HCT116 (cell line): ENCODE data around the gene DIP2C. TPM values are rescaled to one million over a fixed set of nuclear protein-coding genes. Genes with fewer than 3 reads are reported as not detected.

Experiments
- ATAC-seq: fragments of 200-7000 bp; cut with Tn5 transposase; 2 replicates; pipeline ENCODE4 v1.9.1; 2020; ENCODE audit warnings: mild to moderate bottlenecking, moderate library complexity
- BruUV-seq: library from RNA; stranded (reverse); fragments of 400-500 nt; replicated peaks from 2 replicates; lab custom pipeline; 2021; lab: Mats Ljungman, UMichigan
- CTCF ChIA-PET: fragments of 300-600 bp; sonication (Branson Sonifier 250); formaldehyde crosslinking; loops from one replicate; lab custom pipeline; 2021; ENCODE audit warnings: antibody characterized with exemption; lab: Charles Lee
- POLR2A ChIA-PET: fragments of 300-600, 350-600 bp; sonication (Branson Sonifier 250); formaldehyde crosslinking; loops from one replicate; lab custom pipeline; 2021; ENCODE audit warnings: antibody characterized with exemption; lab: Charles Lee
- RAD21 ChIA-PET, 2 experiments: fragments of 300-600 bp; sonication (Branson Sonifier 250); formaldehyde crosslinking; loops; one replicate each; lab custom pipeline; 2023; ENCODE audit warnings: low total read pairs in 2 of 2; ENCODE audit not compliant: uncharacterized antibody in 2 of 2, unreplicated experiment in 2 of 2, low non-redundant PET in 1 of 2; lab: Charles Lee
- DNase-seq: peaks from one replicate; pipeline ENCODE4 v3.0.0-alpha.2; 2010; ENCODE audit warnings: low read depth, low spot score
- H2AFZ ChIP-seq: fragments of 200-600 bp; shearing (Covaris generic), sonication (generic); 2 replicates; pipeline ENCODE4 v1.6.1; 2017; ENCODE audit warnings: low read depth, mixed run types, mixed read lengths, antibody characterized with exemption, low read length; ENCODE audit not compliant: poor library complexity, severe bottlenecking
- H3K27ac ChIP-seq: 2 replicates; pipeline ENCODE4 v1.5.1; 2012; ENCODE audit warnings: low read depth, low read length
- H3K27me3 ChIP-seq: fragments of 200-600 bp; sonication (generic); 2 replicates; pipeline ENCODE4 v1.6.1; 2016; ENCODE audit warnings: mixed run types, low read length, mixed read lengths; ENCODE audit not compliant: insufficient read depth
- H3K36me3 ChIP-seq, 2 experiments: fragments of 200-500 bp in 1 of 2; fragments of 200-600 bp in 1 of 2; sonication (Bioruptor generic) in 1 of 2; sonication (generic) in 1 of 2; 2 replicates each; pipeline versions ENCODE4 v1.5.1 to v1.6.1; 2014 to 2016; ENCODE audit warnings: low read length in 2 of 2, inconsistent platforms in 1 of 2, mixed read lengths in 1 of 2, mixed run types in 1 of 2; ENCODE audit not compliant: insufficient read depth in 2 of 2, control insufficient read depth in 1 of 2
- H3K4me1 ChIP-seq, 2 experiments: fragments of 200-600 bp in 1 of 2; sonication (generic) in 1 of 2; 2 replicates each; pipeline versions ENCODE4 v1.5.1 to v1.6.1; 2012 to 2017; ENCODE audit warnings: low read length in 2 of 2, inconsistent platforms in 1 of 2, mild to moderate bottlenecking in 1 of 2, mixed read lengths in 1 of 2, mixed run types in 1 of 2, moderate library complexity in 1 of 2; ENCODE audit not compliant: insufficient read depth in 2 of 2, control insufficient read depth in 1 of 2
- H3K4me2 ChIP-seq: fragments of 200-600 bp; sonication (generic); 2 replicates; pipeline ENCODE4 v1.6.1; 2017; ENCODE audit warnings: mixed run types, low read length, mixed read lengths
- H3K4me3 ChIP-seq, 2 experiments: fragments of 200-600 bp in 1 of 2; sonication (generic) in 1 of 2; replicated peaks in 1 of 2; 2 replicates each; pipeline ENCODE4 v1.5.1; 2011 to 2016; ENCODE audit warnings: low read length in 2 of 2, control low read depth in 1 of 2, low read depth in 1 of 2, mild to moderate bottlenecking in 1 of 2, mixed read lengths in 1 of 2, mixed run types in 1 of 2
- H3K79me2 ChIP-seq: fragments of 200-600 bp; sonication (generic); 2 replicates; pipeline ENCODE4 v1.6.1; 2017; ENCODE audit warnings: mild to moderate bottlenecking, mixed run types, low read length, moderate library complexity, mixed read lengths; ENCODE audit not compliant: insufficient read depth
- H3K9ac ChIP-seq: fragments of 200-600 bp; sonication (generic); 2 replicates; pipeline ENCODE4 v1.6.1; 2016; ENCODE audit warnings: low read length, mixed read lengths
- H3K9me2 ChIP-seq: fragments of 200-600 bp; sonication (generic), shearing (Covaris generic); 2 replicates; pipeline ENCODE4 v1.6.1; 2017; ENCODE audit warnings: mixed run types, mild to moderate bottlenecking, moderate library complexity; ENCODE audit not compliant: insufficient read depth
- H3K9me3 ChIP-seq, 2 experiments: fragments of 200-500 bp in 1 of 2; fragments of 200-600 bp in 1 of 2; sonication (Bioruptor generic) in 1 of 2; sonication (generic) in 1 of 2; 2 replicates each; pipeline ENCODE4 v1.6.1; 2014 to 2017; ENCODE audit warnings: low read length in 2 of 2, mixed read lengths in 2 of 2, inconsistent platforms in 1 of 2, low read depth in 1 of 2, mild to moderate bottlenecking in 1 of 2, mixed run types in 1 of 2, moderate library complexity in 1 of 2; ENCODE audit not compliant: control insufficient read depth in 1 of 2, insufficient read depth in 1 of 2
- H4K20me1 ChIP-seq: fragments of 200-600 bp; sonication (generic), shearing (Covaris generic); 2 replicates; pipeline ENCODE4 v1.6.1; 2017; ENCODE audit warnings: mixed run types, mild to moderate bottlenecking, moderate library complexity; ENCODE audit not compliant: insufficient read depth
- ATF3 ChIP-seq: IDR thresholded peaks from 2 replicates; pipeline ENCODE4 v1.6.1; 2012
- CBX3 ChIP-seq: IDR thresholded peaks from 2 replicates; pipeline ENCODE4 v1.6.1; 2012; ENCODE audit warnings: low read depth
- CEBPB ChIP-seq: IDR thresholded peaks from 2 replicates; pipeline ENCODE4 v1.6.1; 2012; ENCODE audit warnings: low read depth
- EGR1 ChIP-seq: IDR thresholded peaks from 2 replicates; pipeline ENCODE4 v1.6.1; 2012; ENCODE audit warnings: low read depth
- ELF1 ChIP-seq: IDR thresholded peaks from 2 replicates; pipeline ENCODE4 v1.6.1; 2012; ENCODE audit warnings: low read depth, borderline replicate concordance
- EZH2phosphoT487 ChIP-seq: fragments of 200-600 bp; IDR thresholded peaks from 2 replicates; pipeline ENCODE4 v1.6.1; 2018; ENCODE audit warnings: antibody characterized with exemption, borderline replicate concordance
- FOSL1 ChIP-seq: IDR thresholded peaks from 2 replicates; pipeline ENCODE4 v1.6.1; 2012; ENCODE audit warnings: low read depth
- JUND ChIP-seq: IDR thresholded peaks from 2 replicates; pipeline ENCODE4 v1.6.1; 2012
- POLR2A ChIP-seq: IDR thresholded peaks from 2 replicates; pipeline ENCODE4 v1.7.0; 2011; ENCODE audit warnings: borderline replicate concordance; ENCODE audit not compliant: insufficient read depth, insufficient read length; ENCODE audit errors: extremely low read depth
- POLR2AphosphoS5 ChIP-seq: IDR thresholded peaks from 2 replicates; pipeline ENCODE4 v1.6.1; 2011; ENCODE audit warnings: mild to moderate bottlenecking, low read depth, low read length, moderate library complexity
- RAD21 ChIP-seq: IDR thresholded peaks from 2 replicates; pipeline ENCODE4 v1.6.1; 2012; ENCODE audit warnings: low read depth, mild to moderate bottlenecking
- REST ChIP-seq: IDR thresholded peaks from 2 replicates; pipeline ENCODE4 v1.6.1; 2012; ENCODE audit warnings: low read depth
- SP1 ChIP-seq: IDR thresholded peaks from 2 replicates; pipeline ENCODE4 v1.6.1; 2012; ENCODE audit warnings: low read depth
- ZBTB33 ChIP-seq: IDR thresholded peaks from 2 replicates; pipeline ENCODE4 v1.6.1; 2011; ENCODE audit warnings: mild to moderate bottlenecking, low read length, moderate library complexity; ENCODE audit not compliant: insufficient replicate concordance; ENCODE audit errors: extremely low read depth
- ZFX ChIP-seq: fragments of 450-650 bp; IDR thresholded peaks from 2 replicates; pipeline ENCODE4 v1.6.1; 2017
- intact Hi-C: fragments of 100-400 bp; cut with micrococcal nuclease; formaldehyde crosslinking; loops from 2 replicates; pipeline ENCODE4 v1.10.0; 2022
- total RNA-seq: library from RNA; stranded (reverse); gene quantifications from one replicate; pipeline ENCODE4 v1.2.1, GENCODE V29; 2021; ENCODE audit not compliant: unreplicated experiment

DIP2C gene
- total RNA-seq, 1 experiment from 2014 or later, result 15.4 TPM

- ATAC-seq, result no peak
- RAD21 ChIA-PET, result no interaction called here
- no peaks in the 10 kb centered on the region for H3K9me3 ChIP-seq
- intact Hi-C loops, result no loop called here
- POLR2A ChIA-PET, result no interaction called here
- DNase-seq, result no peak
- H4K20me1 ChIP-seq, result no peaks in the 10 kb centered on the region
- H3K79me2 ChIP-seq, result no peaks in the 10 kb centered on the region
- H3K27ac ChIP-seq, result no peak overlapping the region
- H2AFZ ChIP-seq, result no peak overlapping the region
- H3K27me3 ChIP-seq, result no peaks in the 10 kb centered on the region
- no peaks in the 10 kb centered on the region for H3K36me3 ChIP-seq
- no peaks in the 10 kb centered on the region for H3K9me2 ChIP-seq
- TF ChIP-seq SP1 (no peak), FOSL1 (no peak), REST (no peak), POLR2AphosphoS5 (no peak), RAD21 (no peak), EGR1 (no peak), ATF3 (no peak), CEBPB (no peak), CBX3 (no peak), ELF1 (no peak), POLR2A (no peak), JUND (no peak), EZH2phosphoT487 (no peak), ZBTB33 (no peak), ZFX (no peak)
- no peak overlapping the region for H3K9ac ChIP-seq
- CTCF ChIA-PET, result no interaction called here
- peaks cover 8 to 20% of the 10 kb centered on the region in 2 experiments for H3K4me1 ChIP-seq
- no TSS peak for BruUV-seq
- H3K4me2 ChIP-seq, result no peak overlapping the region
- H3K4me3 ChIP-seq, result no peak overlapping the region
These were observed 358.3 kb downstream of the DIP2C start for GRCh38 chr10:331186-331585.
